ENCODE results near the gene HERC4.
"Not testable (repeated sequence)": the region's sequence is repeated elsewhere in the genome, so short reads cannot be mapped to it uniquely, and the experiment has no call there.

HERC4 gene

DNA sequence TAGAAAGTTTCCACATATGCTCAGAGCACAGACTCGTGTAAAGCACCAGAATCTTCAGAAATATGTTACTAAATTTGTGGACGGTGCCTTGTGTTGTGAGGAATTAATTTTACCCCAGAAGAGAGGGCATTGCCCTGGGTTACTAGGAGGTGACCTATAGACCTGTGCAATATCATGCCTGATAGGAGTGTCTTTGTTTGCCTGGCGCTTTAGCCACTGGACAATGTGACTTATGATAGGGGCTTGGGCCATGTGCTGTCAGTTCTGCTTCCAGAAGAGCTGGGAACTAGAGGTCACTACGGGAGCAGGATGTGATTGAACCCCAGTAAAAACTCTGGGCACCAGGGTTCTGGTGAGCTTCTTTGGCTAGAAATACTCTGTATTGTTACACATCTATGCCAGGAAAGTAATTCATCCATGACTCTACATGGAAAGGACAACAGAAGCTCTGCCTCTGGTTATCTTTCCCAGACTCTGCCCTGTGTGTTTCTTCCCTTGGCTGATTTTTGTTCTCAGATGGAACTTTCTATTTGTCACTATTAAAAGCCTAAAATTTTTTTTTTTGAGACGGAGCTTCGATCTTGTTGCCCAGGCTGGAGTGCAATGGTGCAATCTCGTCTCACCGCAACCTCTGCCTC is 115.1 kb downstream of the HERC4 start:
- no peak for DNase-seq

DNA sequence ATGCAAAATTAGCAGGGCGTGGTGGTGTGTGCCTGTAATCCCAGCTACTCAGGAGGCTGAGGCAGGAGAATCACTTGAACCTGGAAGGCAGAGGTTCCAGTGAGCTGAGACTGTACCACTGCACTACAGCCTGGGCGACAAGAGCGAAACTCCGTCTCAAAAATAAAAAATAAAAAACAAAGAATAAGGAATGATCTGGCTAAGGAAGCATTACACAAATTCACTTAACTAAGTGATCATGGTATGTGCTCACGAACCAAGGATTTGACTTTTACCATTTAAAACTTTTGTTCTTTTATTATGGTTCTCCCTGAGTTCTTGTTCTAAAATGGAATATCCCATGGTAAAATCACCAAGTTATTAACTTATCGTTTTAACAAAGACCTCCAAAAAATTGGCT is 119.5 kb downstream of the HERC4 start:
- no peak for DNase-seq

DNA sequence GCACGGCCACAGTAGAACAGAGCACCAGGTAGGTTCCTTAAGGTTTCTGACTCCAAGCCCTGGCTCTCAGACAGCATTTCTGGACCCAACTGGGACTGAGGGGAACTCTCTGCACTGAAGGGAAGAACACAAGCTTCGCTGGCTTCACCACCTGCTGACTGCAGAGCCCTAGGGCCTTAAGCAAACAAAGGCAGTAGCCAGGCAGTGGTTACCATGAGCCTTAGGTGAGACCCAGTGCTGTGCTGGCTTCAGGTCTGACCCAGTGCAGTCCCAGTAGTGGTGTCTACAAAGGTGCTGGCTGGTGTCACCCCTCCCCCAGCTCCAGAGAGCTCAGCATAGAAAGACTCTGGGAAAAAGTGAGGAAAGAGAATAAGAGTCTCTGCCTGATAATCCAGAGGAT is 131.2 kb downstream of the HERC4 start:
- DNase-seq, result no peak

DNA sequence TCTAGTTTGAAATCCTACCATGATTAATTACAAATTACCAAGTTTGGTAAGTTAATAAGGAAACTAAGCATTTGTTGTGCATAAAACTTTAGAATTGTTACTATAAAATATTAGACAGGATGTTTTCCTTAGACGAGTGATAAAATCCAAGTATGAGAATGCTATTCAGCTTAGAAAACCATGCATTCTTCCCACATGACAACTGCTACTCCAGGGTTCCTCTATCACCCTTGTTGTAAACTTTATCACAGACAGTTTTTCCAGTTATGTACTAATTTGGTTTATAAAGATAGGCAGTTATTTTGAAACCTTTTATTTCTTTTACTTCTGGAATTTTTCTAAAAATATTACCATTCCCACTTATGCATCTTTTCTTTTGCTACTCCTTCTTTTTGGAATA is 138.7 kb downstream of the HERC4 start:
- no peak for DNase-seq

DNA sequence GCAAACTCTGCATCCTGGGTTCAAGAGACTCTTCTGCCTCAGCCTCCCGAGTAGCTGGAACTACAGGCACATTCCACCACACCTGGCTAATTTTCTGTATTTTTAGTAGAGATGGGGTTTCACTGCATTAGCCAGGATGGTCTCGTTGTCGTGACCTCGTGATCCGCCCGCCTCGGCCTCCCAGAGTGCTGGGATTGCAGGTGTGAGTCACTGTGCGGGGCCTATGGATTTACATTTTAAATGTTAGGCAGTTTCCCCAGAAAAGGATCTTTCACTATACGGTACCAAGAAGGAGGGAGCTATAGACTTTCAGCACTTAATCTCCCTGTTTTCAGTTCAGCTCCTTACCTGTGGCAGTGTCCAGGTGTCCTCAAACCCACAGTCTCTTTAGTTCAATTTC is 139.9 kb downstream of the HERC4 start:
- DNase-seq, result no peak

DNA sequence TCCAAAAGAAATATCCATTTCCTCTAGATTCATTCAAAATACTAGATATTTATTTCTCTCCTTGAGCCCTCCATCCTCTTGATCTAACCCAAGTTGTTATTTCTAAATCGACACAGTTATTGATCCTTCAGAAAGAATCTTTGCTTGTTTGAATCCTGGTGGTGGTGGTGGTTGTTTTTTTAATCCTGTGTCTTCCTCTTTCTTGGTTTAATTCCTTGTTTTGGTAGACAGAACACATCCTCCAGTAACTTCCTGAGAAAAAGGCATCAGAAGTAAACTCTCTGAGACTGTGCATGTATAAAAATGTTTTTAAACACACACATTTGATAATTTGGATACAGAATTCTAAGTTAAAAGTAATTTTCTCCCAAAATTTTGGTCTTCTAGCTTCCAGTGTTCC is 140.7 kb downstream of the HERC4 start:
- no peak for DNase-seq

DNA sequence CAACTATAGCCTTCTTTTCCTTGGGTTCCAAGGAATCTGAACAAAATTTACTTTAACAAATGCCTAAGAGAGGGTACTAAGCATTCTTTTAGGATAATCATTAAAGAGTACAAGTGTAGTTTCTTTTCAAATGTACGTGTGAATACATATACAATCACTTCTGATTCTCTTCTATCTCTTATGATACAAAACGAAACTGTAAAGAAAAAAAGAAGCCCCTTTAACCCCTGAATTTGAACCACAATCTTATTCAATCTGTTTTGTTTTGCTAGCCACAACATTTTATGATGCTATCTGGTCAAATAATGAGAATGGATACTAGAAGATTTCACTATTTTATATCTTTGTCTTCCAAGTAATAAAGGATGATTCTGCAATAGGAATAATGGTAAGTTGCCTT is 141.9 kb downstream of the HERC4 start:
- DNase-seq, result no peak

DNA sequence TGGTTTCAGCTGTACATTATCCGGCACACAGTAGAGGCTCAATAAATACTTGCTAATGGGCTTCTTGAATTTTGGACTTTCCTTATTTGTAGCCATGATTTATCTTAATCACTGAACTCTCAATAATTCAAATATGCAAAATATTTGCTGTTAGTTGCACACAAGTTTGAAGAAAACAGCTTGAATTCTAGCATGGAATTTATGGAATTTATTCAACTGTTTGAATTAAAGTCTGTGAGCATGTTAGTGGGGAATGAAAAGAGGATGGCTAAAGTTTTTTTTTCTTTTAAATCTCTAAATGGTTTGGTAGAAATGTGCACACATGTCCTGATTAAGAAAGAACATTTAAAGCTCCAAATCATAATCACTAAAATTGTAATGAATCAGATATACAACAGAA is 148.1 kb downstream of the HERC4 start:
- DNase-seq, result no peak

DNA sequence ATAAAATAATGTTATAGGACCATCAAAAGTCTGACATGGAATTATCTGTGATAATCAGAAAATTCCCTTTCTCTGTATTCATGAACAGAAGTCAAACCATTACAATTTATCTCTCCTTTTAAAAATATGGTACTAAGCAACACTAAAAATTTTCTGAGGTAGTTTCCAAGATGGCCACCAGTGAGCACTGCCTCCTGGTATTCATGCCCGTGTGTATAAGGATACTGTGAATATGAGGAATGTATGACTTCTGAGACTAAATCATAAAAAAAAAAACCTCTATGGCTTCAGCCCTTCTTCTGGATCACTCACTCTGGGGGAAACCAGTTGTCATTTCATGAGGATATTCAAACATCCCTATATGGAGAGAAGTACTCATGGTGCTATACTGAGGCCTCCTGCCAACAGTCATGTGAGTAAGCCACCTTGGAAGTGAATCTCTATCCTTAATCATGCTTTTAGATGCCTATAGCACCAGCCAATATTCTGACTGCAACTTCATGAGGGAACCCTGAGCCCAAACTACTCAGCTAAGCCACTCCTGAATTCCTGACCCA is 149.6 kb downstream of the HERC4 start:
- DNase-seq, result peak; percentile 26

DNA sequence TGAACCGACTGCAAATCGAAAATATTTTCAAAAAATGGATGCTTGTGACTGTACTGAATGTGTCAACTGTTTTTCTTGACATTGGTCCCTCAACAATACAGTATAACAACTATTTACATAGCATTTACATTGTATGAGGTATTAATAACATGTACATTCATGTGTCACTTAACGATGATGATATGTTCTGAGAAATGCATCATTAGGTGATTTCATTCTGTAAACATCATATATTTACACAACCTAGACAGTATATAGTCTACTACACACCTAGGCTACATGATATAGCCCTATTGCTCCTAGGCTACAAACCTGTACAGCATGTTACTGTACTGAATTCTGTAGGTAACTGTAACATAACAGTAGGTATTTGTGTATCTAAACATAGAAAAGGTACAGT is 150.9 kb downstream of the HERC4 start:
- no peak for DNase-seq

DNA sequence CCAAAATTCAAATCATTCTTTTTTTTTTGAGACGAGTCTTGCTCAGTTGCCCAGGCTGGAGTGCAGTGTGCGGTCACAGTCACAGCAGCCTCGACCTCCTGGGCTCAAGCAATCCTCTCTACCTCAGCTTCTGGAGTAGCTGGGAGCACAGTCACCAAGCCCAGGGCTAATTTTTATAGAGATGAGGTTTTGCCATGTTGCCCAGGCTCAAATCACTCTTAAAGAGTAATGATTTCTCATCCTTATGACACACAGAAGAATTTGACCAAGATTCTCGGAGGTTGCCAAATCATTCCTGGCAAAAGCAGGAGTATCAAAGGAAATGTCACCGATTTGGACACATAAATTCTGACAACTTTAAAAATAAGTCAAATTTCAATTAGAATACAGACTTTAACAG is 151.5 kb downstream of the HERC4 start:
- DNase-seq, result no peak

DNA sequence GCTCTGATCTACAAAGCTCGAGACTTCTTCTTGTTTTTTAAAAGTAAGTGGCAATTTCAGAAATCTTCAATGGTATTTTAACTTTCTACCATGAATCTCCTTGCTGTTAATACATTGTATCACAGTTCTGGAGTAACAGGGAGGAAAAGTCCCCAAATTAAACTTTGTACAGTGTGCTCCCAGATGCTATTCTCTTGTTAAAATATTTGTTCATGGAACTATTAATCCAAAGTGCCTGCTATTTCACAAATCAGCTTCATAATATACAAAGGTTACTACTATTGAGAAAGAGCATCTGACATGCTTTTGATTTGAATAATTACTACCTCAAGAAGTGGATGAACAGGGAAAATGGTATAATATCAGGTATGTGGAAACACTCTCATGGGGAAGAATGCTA is 154.0 kb downstream of the HERC4 start:
- no peak for DNase-seq

DNA sequence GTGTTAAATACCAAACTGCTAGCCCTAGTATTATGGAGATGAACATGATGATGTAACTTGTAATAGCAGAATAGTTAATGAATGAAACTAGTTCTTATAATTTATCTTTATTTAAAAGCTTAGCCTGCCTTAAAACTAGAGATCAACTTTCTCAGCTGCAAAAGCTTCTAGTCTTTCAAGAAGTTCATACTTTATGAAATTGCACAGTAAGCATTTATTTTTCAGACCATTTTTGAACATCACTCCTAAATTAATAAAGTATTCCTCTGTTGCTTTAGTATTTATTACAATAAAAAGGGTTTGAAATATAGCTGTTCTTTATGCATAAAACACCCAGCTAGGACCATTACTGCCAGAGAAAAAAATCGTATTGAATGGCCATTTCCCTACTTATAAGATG is 157.4 kb downstream of the HERC4 start:
- no peak for DNase-seq

DNA sequence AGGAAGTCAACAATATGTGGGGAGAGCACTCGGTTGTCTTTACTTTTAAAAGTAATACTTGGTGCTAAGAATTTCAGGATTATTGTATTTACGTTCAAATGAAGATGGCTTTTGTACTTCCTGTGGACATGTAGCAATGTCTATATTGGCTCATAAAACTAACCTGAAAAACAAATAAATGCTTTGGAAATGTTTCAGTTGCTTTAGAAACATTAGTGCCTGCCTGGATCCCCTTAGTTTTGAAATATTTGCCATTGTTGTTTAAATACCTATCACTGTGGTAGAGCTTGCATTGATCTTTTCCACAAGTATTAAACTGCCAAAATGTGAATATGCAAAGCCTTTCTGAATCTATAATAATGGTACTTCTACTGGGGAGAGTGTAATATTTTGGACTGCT is 157.9 kb downstream of the HERC4 start:
- no peak for DNase-seq

DNA sequence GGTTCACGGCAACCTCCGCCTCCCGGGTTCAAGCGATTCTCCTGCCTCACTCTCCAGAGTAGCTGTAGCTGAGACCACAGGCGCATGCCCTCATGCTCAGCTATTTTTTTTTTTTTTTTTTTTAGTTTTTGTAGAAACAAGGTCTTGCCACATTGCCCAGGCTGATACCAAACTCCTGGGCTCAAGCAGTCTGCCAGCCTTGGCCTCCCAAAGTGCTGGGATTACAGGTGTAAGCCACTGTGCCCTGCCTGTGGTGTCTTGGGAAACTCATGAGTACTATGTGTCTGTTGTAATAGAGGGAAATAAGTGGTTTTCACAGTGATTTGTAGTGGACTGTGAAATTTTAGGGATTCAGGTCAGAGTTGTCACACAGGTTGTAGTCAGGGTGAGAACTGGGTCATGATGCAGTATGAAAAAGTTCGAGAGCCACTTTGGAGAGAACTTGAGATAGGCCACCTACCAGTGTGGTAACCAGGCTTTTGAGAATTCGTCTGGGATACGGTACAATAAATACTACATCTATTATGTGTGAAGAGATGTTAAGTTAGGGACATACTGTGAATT is 160.2 kb downstream of the HERC4 start:
- DNase-seq, result no peak

DNA sequence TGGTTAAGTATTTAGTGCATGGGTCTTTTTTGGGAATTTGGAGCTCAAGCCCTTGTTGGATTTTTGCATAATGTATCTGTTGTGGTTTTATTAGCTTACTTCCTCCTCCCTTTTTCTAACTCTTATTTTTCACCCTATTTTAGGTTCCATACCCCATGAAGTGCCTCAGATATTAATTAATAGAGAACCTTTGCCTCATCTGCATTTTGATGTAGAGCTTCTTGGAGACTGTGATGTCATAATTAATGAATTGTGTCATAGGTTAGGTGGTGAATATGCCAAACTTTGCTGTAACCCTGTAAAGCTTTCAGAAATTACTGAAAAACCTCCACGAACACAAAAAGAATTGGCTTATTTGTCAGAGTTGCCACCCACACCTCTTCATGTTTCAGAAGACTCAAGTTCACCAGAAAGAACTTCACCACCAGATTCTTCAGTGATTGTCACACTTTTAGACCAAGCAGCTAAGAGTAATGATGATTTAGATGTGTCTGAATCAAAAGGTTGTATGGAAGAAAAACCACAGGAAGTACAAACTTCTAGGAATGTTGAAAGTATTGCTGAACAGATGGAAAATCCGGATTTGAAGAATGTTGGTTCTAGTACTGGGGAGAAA is 162.6 kb downstream of the HERC4 start:
- DNase-seq, result no peak

DNA sequence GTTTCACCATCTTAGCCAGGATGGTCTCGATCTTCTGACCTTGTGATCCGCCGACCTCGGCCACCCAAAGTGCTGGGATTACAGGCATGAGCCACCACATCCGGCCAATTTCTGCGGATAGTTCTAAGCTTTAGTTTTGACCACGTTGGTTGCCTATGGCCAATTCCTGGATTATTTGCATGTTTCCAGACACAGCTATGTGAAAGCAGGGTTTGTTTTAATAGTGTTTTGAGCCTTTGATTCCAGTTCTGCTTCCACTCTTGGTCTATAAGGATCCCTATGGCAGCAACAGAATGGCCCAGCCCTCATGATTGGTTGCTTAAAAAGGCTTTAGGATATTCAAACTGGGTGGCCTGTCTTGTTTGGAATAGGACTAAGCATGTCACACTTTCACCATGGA is 171.5 kb downstream of the HERC4 start:
- DNase-seq, result no peak

DNA sequence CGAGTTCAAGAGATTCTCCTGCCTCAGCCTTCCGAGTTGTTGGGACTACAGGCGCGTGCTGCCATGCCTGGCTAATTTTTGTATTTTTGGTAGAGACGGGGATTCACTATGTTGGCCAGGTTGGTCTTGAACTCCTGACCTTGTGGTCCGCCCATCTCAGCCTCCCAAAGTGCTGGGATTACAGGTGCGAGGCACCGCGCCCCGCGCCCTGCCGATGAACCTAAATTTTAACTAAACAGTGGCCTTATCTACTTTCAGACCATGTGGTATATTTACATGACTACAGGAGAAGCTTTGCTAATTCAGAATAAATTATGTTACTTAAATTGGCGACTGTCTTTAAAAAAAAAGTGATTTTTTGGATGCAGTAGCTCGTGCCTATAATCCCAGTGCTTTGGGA is 181.4 kb downstream of the HERC4 start:
- DNase-seq, result no peak

DNA sequence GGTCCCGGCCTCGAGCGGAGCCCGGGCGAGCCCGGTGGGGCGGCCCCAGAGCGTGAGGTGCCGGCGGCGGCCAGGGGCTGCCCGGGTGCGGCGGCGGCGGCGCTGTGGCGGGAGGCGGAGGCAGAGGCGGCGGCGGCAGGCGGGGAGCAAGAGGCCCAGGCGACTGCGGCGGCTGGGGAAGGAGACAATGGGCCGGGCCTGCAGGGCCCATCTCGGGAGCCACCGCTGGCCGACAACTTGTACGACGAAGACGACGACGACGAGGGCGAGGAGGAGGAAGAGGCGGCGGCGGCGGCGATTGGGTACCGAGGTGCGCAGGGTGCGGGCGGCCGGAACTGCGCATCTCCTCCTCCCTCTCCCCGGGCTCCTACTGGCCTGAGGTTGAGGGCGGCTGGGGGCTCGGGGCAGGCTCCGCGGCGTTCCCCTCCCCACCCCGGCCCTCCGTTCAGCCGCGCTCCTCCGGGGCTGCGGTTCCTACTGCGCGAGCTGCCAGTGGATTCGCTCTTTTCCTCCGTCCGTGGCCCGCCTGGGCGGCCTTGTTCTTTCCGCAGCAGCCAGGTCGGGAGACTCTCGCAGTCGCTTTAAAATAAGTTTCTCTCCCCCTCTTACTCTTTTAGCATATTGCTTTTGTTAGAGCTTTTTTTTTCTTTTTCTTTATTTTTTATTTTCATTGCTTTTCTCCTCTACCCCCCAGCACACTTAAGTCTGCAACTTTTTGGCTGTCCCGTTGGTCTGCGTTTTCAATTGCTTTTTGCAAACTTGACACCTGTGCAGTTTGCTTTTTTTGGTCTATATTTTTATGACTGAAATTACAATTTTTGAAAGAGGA is 190.0 kb downstream of the HERC4 start:
- DNase-seq, result peak; percentile 78

DNA sequence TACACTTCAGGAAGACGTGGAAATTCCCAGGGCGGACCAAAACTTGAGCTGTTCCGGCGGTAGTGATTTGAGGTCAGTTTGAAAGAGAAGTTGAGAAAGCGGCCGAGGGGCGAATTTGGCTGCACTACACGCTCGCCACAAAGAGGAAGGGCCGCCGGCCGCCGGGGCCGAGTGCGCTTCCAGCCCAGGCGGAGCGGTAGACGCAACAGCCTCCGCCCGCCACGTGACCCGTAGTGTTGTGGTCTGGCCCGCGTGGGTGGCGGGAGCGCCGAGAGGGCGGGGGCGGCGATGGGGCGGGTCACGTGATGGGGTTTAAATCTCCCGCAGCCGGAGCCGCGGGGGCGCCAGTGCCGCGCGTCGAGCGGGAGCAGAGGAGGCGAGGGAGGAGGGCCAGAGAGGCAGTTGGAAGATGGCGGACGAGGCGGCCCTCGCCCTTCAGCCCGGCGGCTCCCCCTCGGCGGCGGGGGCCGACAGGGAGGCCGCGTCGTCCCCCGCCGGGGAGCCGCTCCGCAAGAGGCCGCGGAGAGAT is 190.7 kb downstream of the HERC4 start, which contains the start of gene SIRT1:
Gene SIRT1 (plus strand): TSS at position 344 of the 529 bp plus-strand sequence. CDS start 66 bp downstream, at position 410.
- DNase-seq, result peak; percentile 95

DNA sequence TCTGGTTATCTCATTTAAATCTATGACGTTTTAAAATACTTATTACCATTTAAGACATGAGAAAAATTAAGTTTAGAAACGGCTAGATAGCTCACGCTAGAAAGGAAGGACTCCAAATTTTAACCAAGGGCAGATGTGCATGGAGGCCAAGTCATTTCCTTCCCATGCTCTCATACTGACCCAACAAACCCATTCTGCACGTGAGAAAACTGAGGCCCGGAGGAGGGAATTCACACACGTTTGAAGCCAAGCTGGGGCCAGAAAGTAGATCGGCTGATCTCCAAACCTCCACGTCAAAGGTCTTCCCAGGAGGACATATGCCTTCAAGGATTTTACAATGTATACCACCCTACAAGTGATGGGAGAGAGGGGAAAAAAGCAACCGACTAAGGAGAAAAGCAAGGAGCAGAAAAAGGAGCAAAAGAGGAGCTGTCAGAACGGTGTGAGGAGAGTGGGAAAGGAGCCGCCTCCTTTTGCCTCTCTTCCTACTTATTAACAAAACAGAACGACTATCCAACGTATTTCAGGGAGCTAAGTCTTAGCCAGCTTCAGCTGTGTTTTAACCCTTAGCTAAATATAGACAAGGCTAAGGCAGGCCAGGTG is 191.3 kb downstream of the HERC4 start:
- peak; percentile 40 for DNase-seq

DNA sequence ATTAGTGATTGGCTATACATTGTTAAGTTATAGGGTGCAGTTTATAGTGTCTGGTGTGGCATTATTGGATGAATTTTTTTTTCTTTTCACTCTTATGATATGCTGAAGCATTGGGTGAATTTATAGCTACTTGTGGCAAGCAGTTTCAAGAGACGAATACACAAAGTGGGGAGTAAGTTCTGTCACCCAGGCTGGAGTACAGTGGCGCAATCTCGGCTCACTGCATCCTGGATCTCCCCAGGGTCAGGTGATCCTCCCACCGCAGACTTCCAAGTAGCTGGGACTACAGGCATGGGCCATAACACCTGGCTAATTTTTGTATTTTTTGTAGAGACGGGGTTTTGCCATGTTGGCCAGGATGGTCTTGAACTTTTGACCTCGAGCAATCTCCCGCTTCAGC is 196.9 kb downstream of the HERC4 start:
- no peak for DNase-seq

DNA sequence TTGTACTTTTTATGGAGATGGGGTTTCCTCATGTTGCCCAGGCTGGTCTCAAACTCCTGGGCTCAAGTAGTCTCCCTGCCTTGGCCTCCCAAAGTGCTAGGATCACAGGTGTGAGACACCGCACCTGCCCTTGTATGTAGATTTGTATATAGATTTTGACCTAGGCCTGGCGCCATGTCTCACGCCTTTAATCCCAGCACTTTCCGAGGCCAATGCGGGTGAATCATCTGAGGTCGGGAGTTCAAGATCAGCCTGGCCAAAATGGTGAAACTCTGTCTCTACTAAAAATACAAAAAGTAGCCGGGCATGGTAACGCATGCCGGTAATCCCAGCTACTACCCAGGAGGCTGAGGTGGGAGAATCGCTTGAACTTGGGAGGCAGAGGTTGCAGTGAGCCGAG is 197.7 kb downstream of the HERC4 start:
- not testable (repeated sequence) for DNase-seq

Data from HCEC 1CT (cell line).